Adipose tissue (tissue), 3 donors: ENCODE results near the gene ARVCF. TPM values are rescaled to one million over a fixed set of nuclear protein-coding genes. Genes with fewer than 3 reads are reported as not detected.

Experiments used
- H3K27ac ChIP-seq: one replicate; pipeline ENCODE4 v1.5.1; 2013; ENCODE audit warnings: low read depth, low read length
- WGBS, 3 donors: extraction: QIAGEN DNeasy Blood & Tissue Kit; methylation state at CpG; one replicate each; pipeline ENCODE4 v1.1.7; 2013; 5-methylcytosine and 5-hydroxymethylcytosine counted together
- polyA plus RNA-seq, 3 donors: library from polyadenylated mRNA; stranded (reverse); fragments of 200-250 nt; gene quantifications; one replicate each; pipeline ENCODE4 v1.2.3, GENCODE V29; 2013
- donor health status: healthy with polysubstance abuse.
- donor health status: Bipolar disorder and iron deficiency.
- donor health status: healthy.

Gene ARVCF
- polyA plus RNA-seq, 3 donors, result 4.0 to 9.8 (median 8.5) TPM

- H3K27ac ChIP-seq, result no peak overlapping the region
- 94 to 97% (median 96%) methylated on average over 2 of the region's 2 CpGs for WGBS, 3 donors
Observed at GRCh38 chr22:20055144-20055543, 38.5 kb upstream of the ARVCF start.

GRCh38 chr22:20054485-20054884 is 37.9 kb upstream of the ARVCF start:
- WGBS, 3 donors, result 88 to 97% (median 95%) methylated on average over 6 of the region's 6 CpGs
- no peak overlapping the region for H3K27ac ChIP-seq

- WGBS, 3 donors, result 76 to 91% (median 84%) methylated on average over 12 of the region's 12 CpGs
- no peak overlapping the region for H3K27ac ChIP-seq
Observed at GRCh38 chr22:20054034-20054427, 37.4 kb upstream of the ARVCF start.

GRCh38 chr22:20053407-20054033 is 36.9 kb upstream of the ARVCF start:
- WGBS, 3 donors, result 83 to 87% (median 86%) methylated on average over 14 of the region's 14 CpGs
- H3K27ac ChIP-seq, result no peak overlapping the region

- no peak overlapping the region for H3K27ac ChIP-seq
- WGBS, 3 donors, result 91 to 94% (median 92%) methylated on average over 25 to 26 of the region's 26 CpGs
Observed at GRCh38 chr22:20052309-20053259, 36.0 kb upstream of the ARVCF start.

- no peak overlapping the region for H3K27ac ChIP-seq
- 98% methylated on average over 6 of the region's 6 CpGs for WGBS, 3 donors
Observed at GRCh38 chr22:20051927-20052308, 35.3 kb upstream of the ARVCF start.

- WGBS, 3 donors, result 87 to 95% (median 94%) methylated on average over 4 of the region's 4 CpGs
- H3K27ac ChIP-seq, result no peak overlapping the region
Observed at GRCh38 chr22:20046730-20047129, 30.1 kb upstream of the ARVCF start.

GRCh38 chr22:20044495-20045151 is 28.0 kb upstream of the ARVCF start:
- WGBS, 3 donors, result 90 to 93% (median 91%) methylated on average over 10 of the region's 10 CpGs
- no peak overlapping the region for H3K27ac ChIP-seq

GRCh38 chr22:20043997-20044342 is 27.3 kb upstream of the ARVCF start:
- 89 to 99% (median 95%) methylated on average over 7 of the region's 7 CpGs for WGBS, 3 donors
- H3K27ac ChIP-seq, result no peak overlapping the region

GRCh38 chr22:20043057-20043996 is 26.7 kb upstream of the ARVCF start:
- WGBS, 3 donors, result 93 to 94% (median 93%) methylated on average over 25 to 26 of the region's 26 CpGs
- H3K27ac ChIP-seq, result no peak overlapping the region

GRCh38 chr22:20040327-20041200 is 23.9 kb upstream of the ARVCF start:
- H3K27ac ChIP-seq, result no peak overlapping the region
- 93 to 94% (median 94%) methylated on average over 7 of the region's 7 CpGs for WGBS, 3 donors

- no peak overlapping the region for H3K27ac ChIP-seq
- WGBS, 3 donors, result 88 to 91% (median 91%) methylated on average over 9 of the region's 9 CpGs
Observed at GRCh38 chr22:20039683-20040325, 23.2 kb upstream of the ARVCF start.

GRCh38 chr22:20038574-20038973 is 22.0 kb upstream of the ARVCF start:
- no peak overlapping the region for H3K27ac ChIP-seq
- WGBS, 3 donors, result 87 to 95% (median 93%) methylated on average over 7 of the region's 7 CpGs

GRCh38 chr22:20037419-20037818 is 20.8 kb upstream of the ARVCF start:
- 66 to 88% (median 69%) methylated on average over 3 of the region's 3 CpGs for WGBS, 3 donors
- no peak overlapping the region for H3K27ac ChIP-seq

- no peak overlapping the region for H3K27ac ChIP-seq
- 93 to 96% (median 94%) methylated on average over 25 of the region's 25 CpGs for WGBS, 3 donors
Observed at GRCh38 chr22:20036535-20037392, 20.1 kb upstream of the ARVCF start.

- H3K27ac ChIP-seq, result no peak overlapping the region
- 85 to 93% (median 93%) methylated on average over 10 of the region's 10 CpGs for WGBS, 3 donors
Observed at GRCh38 chr22:20036084-20036482, 19.5 kb upstream of the ARVCF start.
